GM21423 (cell line): ENCODE data around the gene SEMA3F.

Source experiments
- ATAC-seq: cut with Tn5 transposase; IDR thresholded peaks from one replicate; pipeline ENCODE4 v1.9.1; 2021; ENCODE audit warnings: mild to moderate bottlenecking, moderate library complexity; ENCODE audit not compliant: unreplicated experiment

The SEMA3F gene

DNA sequence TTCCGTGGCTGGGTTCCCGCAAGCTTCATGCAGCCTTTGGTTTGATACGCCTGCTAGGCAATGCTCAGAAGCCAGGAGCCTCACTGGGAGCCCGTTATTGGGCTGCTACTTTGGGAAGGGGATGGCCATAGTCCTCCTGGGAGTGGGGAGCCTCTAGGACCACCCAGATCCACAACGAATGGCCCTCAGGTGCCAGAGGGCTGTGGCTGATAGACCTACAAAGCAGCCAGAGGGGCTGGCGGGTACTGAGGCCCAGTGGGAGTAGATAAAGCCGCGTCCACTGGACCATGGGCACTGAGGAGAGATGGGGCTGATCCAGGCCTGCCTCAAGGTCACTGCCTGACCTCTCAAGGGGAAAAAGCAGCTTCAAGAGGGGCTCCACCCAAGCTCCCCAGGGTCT, 37.0 kb downstream of the SEMA3F start:
- no peak for ATAC-seq

- no peak for ATAC-seq
Measured at GRCh38 chr3:50192689-50193141, 37.6 kb downstream of the SEMA3F start.

DNA sequence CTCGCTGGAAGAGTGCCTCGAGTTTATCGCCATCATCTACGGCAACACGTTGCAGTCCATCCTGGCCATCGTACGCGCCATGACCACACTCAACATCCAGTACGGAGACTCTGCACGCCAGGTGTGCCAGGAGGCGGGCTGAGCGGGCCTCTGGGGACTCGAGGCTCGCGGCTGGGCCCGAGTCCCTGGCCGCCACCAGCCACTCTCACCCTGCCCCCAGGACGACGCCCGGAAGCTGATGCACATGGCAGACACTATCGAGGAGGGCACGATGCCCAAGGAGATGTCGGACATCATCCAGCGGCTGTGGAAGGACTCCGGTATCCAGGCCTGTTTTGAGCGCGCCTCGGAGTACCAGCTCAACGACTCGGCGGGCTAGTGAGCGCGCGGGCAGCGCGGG, 38.2 kb downstream of the SEMA3F start:
- no peak for ATAC-seq

- ATAC-seq = no peak
Measured at GRCh38 chr3:50193746-50194127, 38.6 kb downstream of the SEMA3F start.

- ATAC-seq = no peak
Measured at GRCh38 chr3:50194128-50194902, 39.2 kb downstream of the SEMA3F start.

DNA sequence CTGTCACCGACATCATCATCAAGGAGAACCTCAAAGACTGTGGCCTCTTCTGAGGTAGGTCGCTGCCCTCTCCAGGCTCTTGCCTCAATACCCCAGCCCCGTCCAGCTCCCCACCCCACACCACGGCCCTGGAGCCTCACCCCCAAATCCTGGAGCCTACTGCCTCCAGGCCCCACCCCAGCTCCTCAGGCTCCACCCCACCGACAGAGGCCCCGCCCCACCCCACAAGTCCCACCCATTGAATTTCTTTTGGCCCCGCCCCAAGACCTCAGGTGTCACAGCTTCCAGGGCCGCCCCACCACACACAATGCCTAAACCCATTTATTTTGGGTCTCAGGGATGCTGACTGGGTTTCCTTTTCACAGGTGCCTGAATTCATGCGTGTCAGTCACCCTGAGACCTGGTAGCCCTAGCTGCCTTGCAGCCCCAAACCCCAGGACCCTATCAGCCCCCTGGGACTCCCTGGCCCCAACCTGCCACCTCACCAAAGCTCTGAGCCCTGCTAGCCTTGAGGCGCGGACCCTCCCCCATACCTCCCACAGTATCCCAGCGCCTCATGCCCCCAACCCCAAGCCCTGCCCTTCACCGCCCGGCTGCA, 39.9 kb downstream of the SEMA3F start:
- no peak for ATAC-seq

DNA sequence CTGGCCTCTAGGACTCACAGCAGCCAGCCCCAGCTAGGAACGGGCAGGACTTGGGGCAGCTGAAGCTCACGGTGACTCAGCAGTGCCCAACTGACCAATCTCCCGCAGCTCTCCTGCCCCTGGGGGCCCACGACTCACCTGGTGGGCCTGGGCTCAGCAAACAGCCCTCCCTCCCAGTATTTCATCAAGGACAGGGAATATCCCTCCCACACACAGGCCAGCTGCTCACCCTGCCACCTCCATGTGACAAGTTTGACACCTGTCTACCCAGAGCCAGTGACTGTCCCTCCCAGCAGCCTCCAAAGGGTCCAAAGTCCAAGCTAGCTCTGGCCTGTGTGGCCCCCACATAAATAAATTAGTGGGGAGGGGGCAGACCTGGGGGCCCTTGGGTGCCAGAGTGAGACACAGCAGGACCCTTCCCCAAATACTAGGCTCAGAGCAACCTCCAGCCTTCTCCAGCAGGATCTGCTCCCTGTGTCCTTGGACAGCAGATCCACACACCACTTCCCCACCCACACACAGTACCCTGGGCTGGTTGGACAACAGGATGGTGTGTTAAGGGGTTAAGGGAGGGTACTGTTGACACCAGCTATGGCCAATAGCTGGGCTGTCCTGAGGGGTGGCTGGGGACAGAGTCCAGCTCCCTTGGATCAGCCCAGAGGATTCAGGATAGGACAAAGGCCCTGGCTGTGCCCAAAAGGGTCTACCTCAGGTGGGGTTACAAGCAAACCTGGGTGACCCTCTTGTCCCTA, 40.6 kb downstream of the SEMA3F start:
- no peak for ATAC-seq

- ATAC-seq = no peak
Measured at GRCh38 chr3:50196253-50196801, 41.2 kb downstream of the SEMA3F start.

- no peak for ATAC-seq
Measured at GRCh38 chr3:50201573-50202315, 46.6 kb downstream of the SEMA3F start.

DNA sequence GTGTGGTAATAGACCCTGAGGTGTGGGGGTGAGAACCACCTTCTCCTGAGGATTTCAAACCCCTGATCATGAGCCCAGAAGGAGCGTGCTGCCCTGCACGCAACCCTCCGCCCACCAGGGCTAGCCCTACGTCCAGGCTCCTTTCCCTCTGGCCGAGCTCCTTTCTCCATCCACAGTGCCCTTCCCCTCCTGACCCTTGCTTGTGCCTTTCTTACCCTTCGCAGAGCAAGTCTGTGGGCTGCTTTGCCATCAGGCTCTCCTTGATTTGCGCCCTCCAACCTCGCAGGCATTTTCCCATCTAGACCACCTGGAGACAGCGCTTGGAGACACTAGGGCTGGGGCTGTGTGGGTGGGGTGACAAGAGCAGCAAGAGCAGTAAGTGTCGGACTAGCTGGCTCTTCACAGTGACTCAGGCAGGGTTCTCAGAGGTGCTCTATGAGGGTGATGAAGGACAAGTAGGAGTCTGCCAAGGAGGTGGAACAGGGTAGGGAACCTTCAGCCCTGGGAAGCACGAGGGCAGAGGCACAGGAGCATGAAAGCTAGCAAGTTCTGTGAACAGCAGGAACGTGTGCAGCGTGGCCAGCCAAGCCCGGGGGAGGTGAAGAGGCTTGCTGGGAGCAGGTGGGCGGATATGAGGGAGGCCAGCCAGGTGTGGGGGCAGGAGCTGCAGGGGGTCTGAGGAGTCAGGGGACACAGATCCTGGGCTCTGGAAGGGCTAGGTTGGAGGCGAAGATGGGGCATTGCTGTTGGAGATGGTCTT, 47.4 kb downstream of the SEMA3F start:
- no peak for ATAC-seq

GRCh38 chr3:50203113-50203808, 48.1 kb downstream of the SEMA3F start:
- ATAC-seq = no peak

- no peak for ATAC-seq
Measured at GRCh38 chr3:50203809-50204803, 49.0 kb downstream of the SEMA3F start.

- ATAC-seq = no peak
Measured at GRCh38 chr3:50204804-50205412, 49.8 kb downstream of the SEMA3F start, which contains the start of gene SLC38A3. SLC38A3 (plus strand) TSS chr3:50205271; CDS start chr3:50214200, 8,929 bp downstream.

DNA sequence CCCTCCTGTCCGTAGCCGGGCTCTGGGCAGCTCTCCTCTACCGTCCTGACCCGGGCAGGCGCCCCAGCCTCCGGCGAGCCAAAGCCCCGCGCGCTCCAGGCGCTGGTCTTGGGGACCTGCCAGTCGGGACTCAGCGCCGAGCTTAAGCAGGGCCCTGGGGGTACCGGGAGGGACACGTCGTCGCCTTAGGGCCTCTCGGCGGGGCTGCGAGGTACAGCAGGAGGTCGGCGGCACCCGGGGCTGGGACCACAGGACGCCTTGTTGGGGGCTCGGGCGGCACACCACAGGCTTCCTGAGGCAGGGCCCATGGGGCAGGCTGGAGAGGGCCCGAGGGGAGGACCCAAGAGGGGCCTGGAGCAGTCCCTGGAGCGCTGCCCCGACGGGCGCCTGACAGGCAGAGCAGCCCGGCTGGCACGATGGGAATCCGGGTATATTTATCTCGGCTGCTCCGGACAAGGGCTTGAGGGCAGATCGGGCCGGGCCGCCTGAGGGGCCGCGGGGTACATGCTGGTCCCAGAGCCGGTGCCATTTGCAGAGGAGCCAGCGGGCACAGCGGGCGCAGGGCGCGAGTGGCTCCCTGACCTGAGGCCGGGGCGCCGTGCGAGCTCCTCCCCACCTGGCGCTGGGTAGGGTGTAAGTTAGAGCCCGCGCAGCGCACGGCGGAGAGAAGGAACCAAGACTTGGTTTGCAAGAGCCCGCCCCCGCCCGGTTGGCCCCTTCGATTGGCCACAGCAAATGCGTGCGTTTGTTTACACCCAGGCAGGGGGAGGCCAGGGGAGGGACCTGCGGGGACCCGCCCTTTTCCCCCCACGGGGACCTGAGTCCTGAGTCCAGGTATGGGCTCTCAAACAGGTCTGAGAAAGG, 50.5 kb downstream of the SEMA3F start:
- no peak for ATAC-seq

- no peak for ATAC-seq
Measured at GRCh38 chr3:50207359-50208042, 52.4 kb downstream of the SEMA3F start.

DNA sequence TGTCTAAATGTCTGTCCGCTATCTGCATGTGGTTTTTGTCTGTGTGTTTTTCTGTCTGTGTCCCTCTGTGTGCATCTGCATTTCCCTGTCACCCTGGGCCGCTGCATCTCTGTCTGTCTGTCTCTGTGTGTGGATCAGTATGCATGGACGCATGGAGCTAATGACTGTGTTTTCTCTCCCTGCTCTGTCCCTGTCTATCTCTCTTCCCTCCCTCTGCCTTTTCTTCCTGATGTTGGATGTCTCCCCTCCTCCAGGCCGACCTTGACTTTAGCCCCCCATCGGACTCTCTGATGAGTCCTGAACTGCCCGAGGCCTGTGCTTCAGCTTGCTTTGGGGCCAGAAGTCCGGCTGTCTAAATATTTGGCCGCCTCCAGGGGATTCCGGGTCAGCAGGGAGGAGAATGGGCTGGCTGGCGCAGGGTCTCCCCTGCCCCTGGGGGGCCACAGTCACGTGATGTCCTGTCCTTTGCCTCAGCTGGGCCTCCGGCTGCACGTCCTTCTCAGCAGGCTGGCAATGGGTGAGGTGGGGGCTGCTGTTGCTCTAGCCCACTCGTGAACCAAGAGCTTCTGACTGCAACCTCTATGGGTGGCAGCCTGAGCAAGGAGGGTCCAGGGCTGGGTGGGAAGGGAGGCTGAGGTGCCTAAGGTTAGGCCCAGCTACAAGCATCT, 53.7 kb downstream of the SEMA3F start:
- no peak for ATAC-seq
